Thoracic aorta (tissue), 2 donors: Measurements from ENCODE around the gene KIF13A. TPM values are rescaled to one million over a fixed set of nuclear protein-coding genes. Genes with fewer than 3 reads are reported as not detected.

ENCODE experiments used
- ATAC-seq: fragments of 150-250 bp; one replicate; pipeline ENCODE4 v1.8.0; 2017; ENCODE audit warnings: low read depth; ENCODE audit not compliant: insufficient number of reproducible peaks, low FRiP score
- DNase-seq: peaks from one replicate; pipeline ENCODE4 v3.0.0-alpha.2; 2020; ENCODE audit warnings: low spot score
- H3K27ac ChIP-seq, 2 donors: fragments of 200-600 bp; sonication (generic); 1 replicate in 1 of 2; 2 replicates in 1 of 2; pipeline ENCODE4 v1.5.1; 2016; ENCODE audit warnings: mild to moderate bottlenecking in 2 of 2, moderate library complexity in 2 of 2
- H3K27me3 ChIP-seq: fragments of 200-600 bp; sonication (generic); replicated peaks from 2 replicates; pipeline ENCODE4 v1.6.0; 2016; ENCODE audit warnings: mild to moderate bottlenecking; ENCODE audit not compliant: insufficient read depth
- H3K36me3 ChIP-seq: fragments of 200-600 bp; sonication (generic); one replicate; pipeline ENCODE4 v1.5.1; 2016
- H3K4me1 ChIP-seq, 2 donors: fragments of 200-600 bp; sonication (generic); 1 replicate in 1 of 2; 2 replicates in 1 of 2; pipeline versions ENCODE4 v1.5.1 to v1.6.0; 2016; ENCODE audit warnings: low read depth in 2 of 2, mild to moderate bottlenecking in 1 of 2; ENCODE audit not compliant: control insufficient read depth in 1 of 2
- H3K4me3 ChIP-seq: fragments of 200-600 bp; sonication (generic); 2 replicates; pipeline ENCODE4 v1.5.1; 2016; ENCODE audit warnings: mild to moderate bottlenecking
- H3K9me3 ChIP-seq: fragments of 200-600 bp; sonication (generic); 2 replicates; pipeline ENCODE4 v1.5.1; 2016
- total RNA-seq, 2 donors: library from RNA; depleted of rRNA; stranded (reverse); fragments of >200 nt; gene quantifications; one replicate each; pipeline versions ENCODE4 v1.1.0 to v1.2.3, GENCODE V29; 2016
- TF ChIP-seq, protein P1 (sequence below): fragments of 200-600 bp; sonication (generic); IDR thresholded peaks from one replicate; pipeline ENCODE4 v1.5.1; 2019; ENCODE audit warnings: antibody characterized with exemption

Gene KIF13A
- total RNA-seq, 2 donors from 2014 or later, result 79.3 to 98.0 TPM

DNA sequence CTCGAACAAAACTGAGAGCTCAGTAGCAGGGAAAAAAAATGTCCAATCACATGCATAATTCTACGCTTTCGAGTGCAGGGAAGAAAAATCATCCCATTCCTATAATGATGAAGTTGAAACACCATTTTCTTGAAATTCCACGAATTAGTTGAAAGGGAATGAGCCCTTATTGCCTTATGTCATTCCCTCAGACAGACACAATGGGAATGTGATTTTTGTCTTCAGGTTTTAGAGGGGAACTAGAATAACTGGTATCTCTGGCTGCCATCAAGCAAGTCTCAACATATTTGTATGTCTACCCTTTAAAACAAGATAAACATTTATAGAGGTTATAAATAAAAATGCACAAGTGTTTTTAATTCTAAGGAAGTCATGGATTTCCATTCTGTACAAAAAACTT lies 87.9 kb downstream of the KIF13A start:
- no peak for DNase-seq
- H3K9me3 ChIP-seq, result peaks cover 12% of the 10 kb centered on the region
- no peaks in the 10 kb centered on the region for H3K27me3 ChIP-seq
- H3K4me1 ChIP-seq, result peaks cover 1 to 10% of the 10 kb centered on the region in 2 donors
- H3K27ac ChIP-seq, result no peak overlapping the region
- no peak for ATAC-seq
- no peak overlapping the region for H3K4me3 ChIP-seq
- H3K36me3 ChIP-seq, result peaks cover 20% of the 10 kb centered on the region
- TF ChIP-seq, protein P1, sequence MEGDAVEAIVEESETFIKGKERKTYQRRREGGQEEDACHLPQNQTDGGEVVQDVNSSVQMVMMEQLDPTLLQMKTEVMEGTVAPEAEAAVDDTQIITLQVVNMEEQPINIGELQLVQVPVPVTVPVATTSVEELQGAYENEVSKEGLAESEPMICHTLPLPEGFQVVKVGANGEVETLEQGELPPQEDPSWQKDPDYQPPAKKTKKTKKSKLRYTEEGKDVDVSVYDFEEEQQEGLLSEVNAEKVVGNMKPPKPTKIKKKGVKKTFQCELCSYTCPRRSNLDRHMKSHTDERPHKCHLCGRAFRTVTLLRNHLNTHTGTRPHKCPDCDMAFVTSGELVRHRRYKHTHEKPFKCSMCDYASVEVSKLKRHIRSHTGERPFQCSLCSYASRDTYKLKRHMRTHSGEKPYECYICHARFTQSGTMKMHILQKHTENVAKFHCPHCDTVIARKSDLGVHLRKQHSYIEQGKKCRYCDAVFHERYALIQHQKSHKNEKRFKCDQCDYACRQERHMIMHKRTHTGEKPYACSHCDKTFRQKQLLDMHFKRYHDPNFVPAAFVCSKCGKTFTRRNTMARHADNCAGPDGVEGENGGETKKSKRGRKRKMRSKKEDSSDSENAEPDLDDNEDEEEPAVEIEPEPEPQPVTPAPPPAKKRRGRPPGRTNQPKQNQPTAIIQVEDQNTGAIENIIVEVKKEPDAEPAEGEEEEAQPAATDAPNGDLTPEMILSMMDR, result no peak

DNA sequence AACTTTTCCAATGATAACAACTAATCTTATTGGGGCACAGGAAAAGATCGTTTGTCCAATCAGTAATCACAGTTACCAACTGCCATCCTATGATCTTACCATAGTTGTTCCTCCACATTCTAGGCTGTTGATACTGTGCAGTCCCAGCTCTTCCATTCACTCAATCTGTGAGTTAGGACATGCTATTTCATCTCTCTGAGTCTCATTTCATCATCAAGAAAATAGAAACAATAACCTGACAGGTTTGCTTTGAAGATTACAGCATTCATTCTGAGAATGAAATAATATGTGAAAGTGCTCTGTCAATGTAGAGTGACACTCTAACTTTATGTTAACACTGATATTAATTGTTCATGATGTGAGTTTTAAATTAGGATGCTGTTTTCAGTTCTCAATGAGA lies 89.8 kb downstream of the KIF13A start:
- TF ChIP-seq, protein P1, result no peak
- Histone ChIP-seq H3K27me3 (no peaks in the 10 kb centered on the region), H3K4me3 (no peak overlapping the region), H3K27ac (no peak overlapping the region), H3K9me3 (peaks cover 12% of the 10 kb centered on the region), H3K36me3 (peaks cover 20% of the 10 kb centered on the region), H3K4me1 (peaks cover 0 to 5% of the 10 kb centered on the region in 2 donors)
- ATAC-seq (no peak), DNase-seq (no peak)

DNA sequence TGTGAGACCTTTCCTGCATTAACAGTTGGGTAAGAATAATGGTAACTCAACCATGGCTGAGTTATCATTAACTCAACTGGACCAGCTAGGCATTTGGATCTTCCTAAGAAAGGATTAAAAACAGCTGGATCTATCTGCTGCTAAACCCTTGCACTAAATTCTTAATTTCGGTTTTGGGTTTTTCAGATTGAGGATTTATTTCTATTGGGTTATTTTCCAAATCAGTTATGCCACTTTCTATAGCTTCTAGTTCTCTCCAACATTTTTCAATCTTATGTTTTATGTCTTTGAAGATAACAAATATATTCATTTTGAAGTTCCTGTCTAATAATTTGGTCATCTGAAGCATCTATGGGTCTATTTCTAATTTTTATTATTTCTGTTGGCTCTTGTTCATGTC lies 92.5 kb downstream of the KIF13A start:
- ATAC-seq (no peak), DNase-seq (no peak)
- no peaks in the 10 kb centered on the region for H3K27me3 ChIP-seq
- H3K9me3 ChIP-seq, result peaks cover 12% of the 10 kb centered on the region
- H3K27ac ChIP-seq, result no peak overlapping the region
- no peak overlapping the region for H3K4me3 ChIP-seq
- H3K4me1 ChIP-seq, result peaks cover 0 to 3% of the 10 kb centered on the region in 2 donors
- TF ChIP-seq, protein P1, result no peak
- H3K36me3 ChIP-seq, result peaks cover 20% of the 10 kb centered on the region

DNA sequence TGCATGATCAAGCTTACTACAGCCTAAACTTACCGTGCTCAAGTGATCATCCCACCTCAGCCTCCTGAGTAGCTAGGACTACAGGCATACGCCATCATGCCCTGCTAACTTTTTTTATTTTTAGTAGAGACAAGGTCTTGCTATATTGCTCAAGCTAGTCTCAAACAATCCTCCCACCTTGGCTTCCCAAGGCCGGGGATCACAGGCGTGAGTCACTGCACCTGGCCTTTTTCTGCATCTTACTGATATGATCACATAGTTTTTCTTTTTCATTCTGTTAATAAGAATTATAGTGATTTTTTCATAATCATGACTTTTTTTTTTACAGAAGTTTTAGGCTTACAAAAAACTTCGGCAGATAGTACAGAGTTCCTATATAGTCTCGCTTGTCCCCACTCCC lies 93.2 kb downstream of the KIF13A start:
- Histone ChIP-seq H3K27me3 (no peaks in the 10 kb centered on the region), H3K9me3 (peaks cover 12% of the 10 kb centered on the region), H3K36me3 (peaks cover 20% of the 10 kb centered on the region), H3K27ac (no peak overlapping the region), H3K4me1 (no peaks in the 10 kb centered on the region), H3K4me3 (no peak overlapping the region)
- DNase-seq (no peak), ATAC-seq (no peak)
- TF ChIP-seq, protein P1, result no peak

DNA sequence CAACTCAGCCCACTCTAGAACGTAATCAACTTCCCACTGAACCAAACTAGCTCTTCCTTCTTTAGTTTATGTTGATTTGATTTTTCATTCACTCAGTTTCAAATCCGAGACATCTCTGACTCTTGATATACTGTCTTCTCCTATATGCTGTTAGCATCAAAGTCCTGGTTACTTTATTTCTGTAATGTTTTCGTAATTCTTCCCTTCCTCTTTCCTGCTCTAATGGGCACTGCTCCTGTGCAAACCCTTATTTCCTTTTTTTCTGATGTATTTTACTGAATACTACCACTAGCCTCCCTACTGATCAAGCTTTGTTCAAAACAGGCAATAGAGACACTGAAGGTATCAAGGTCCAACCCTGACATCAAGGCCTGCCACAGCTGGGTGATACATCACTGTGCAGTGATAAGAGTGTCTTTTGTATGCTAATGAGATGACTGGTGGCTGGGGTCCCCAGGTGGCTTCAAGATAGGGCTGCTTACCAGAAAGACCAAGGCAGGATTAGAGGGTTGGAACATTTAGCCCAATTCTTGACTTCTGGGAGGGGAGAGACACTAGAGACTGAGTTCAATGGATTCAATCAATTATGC lies 95.2 kb downstream of the KIF13A start:
- no peak overlapping the region for H3K27ac ChIP-seq
- ATAC-seq (no peak), DNase-seq (no peak)
- H3K27me3 ChIP-seq, result no peaks in the 10 kb centered on the region
- H3K4me3 ChIP-seq, result no peak overlapping the region
- H3K9me3 ChIP-seq, result peaks cover 12% of the 10 kb centered on the region
- peaks cover 0 to under 1% of the 10 kb centered on the region in 2 donors for H3K4me1 ChIP-seq
- H3K36me3 ChIP-seq, result peaks cover 18% of the 10 kb centered on the region
- TF ChIP-seq, protein P1, result no peak
